ENCODE measurements around the gene SHISA9.

Gene SHISA9

GRCh38 chr16:13014476-13014875 lies 113.1 kb downstream of the SHISA9 start:
- DNase-seq (ENCODE audit: low read depth), result no peak
- TF ChIP-seq, protein P1, sequence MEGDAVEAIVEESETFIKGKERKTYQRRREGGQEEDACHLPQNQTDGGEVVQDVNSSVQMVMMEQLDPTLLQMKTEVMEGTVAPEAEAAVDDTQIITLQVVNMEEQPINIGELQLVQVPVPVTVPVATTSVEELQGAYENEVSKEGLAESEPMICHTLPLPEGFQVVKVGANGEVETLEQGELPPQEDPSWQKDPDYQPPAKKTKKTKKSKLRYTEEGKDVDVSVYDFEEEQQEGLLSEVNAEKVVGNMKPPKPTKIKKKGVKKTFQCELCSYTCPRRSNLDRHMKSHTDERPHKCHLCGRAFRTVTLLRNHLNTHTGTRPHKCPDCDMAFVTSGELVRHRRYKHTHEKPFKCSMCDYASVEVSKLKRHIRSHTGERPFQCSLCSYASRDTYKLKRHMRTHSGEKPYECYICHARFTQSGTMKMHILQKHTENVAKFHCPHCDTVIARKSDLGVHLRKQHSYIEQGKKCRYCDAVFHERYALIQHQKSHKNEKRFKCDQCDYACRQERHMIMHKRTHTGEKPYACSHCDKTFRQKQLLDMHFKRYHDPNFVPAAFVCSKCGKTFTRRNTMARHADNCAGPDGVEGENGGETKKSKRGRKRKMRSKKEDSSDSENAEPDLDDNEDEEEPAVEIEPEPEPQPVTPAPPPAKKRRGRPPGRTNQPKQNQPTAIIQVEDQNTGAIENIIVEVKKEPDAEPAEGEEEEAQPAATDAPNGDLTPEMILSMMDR (IDR thresholded peaks at IDR 0.05; ENCODE audit: control insufficient read depth, insufficient read depth, low read depth, low read length, missing control alignments), result no peak
- no peak overlapping the region for H3K4me3 ChIP-seq (ENCODE audit: control insufficient read depth, low read depth, low read length)

DNA sequence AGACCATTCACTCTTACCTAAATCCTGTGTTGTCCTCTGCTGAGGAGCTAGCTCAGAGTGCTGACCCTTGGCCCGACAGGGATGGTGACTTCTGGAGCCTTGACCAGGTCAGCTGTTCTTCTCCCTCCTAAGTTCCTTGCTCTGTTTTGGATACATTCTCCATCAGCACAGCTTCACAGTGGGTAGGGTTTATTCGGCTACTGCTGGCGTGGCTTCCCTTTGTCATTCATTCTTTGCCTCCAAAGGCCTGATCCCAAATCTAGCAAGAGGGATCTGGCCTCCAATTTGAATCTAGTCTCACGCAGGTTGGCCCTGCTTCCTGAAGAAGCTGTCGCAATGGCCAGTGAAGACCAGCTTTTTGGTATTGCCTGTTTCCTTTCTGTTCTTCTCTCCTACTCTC lies 116.6 kb downstream of the SHISA9 start:
- TF ChIP-seq, protein P1 (IDR thresholded peaks at IDR 0.05; ENCODE audit: control insufficient read depth, insufficient read depth, low read depth, low read length, missing control alignments), result no peak
- DNase-seq (ENCODE audit: low read depth), result no peak
- H3K4me3 ChIP-seq (ENCODE audit: control insufficient read depth, low read depth, low read length), result no peak overlapping the region

- TF ChIP-seq, protein P1 (IDR thresholded peaks at IDR 0.05; ENCODE audit: control insufficient read depth, insufficient read depth, low read depth, low read length, missing control alignments), result no peak
- no peak for DNase-seq (ENCODE audit: low read depth)
- no peak overlapping the region for H3K4me3 ChIP-seq (ENCODE audit: control insufficient read depth, low read depth, low read length)
Measured at GRCh38 chr16:13021996-13022395, 120.6 kb downstream of the SHISA9 start.

- no peak overlapping the region for H3K4me3 ChIP-seq (ENCODE audit: control insufficient read depth, low read depth, low read length)
- TF ChIP-seq, protein P1 (IDR thresholded peaks at IDR 0.05; ENCODE audit: control insufficient read depth, insufficient read depth, low read depth, low read length, missing control alignments), result no peak
- no peak for DNase-seq (ENCODE audit: low read depth)
Measured at GRCh38 chr16:13029786-13030185, 128.4 kb downstream of the SHISA9 start.

DNA sequence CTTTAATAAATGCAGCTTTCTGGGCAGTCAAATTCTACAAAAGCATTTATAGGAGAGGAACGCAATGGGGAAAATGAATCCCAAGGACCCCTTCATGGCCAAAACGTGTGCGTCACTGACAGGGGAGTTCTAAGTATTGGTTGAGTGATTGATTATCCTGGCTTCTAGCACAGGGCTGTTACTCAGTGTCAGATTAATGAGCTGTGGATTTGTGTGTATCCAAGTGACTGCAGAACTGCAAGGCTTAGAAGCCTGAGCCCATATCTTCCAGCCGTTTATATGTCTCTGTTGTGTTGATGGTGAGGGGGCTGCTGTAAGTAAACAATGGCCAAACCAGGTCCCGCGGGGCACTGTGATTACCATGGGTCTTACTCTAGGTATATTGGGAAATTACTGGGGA lies 129.4 kb downstream of the SHISA9 start:
- no peak overlapping the region for H3K4me3 ChIP-seq (ENCODE audit: control insufficient read depth, low read depth, low read length)
- TF ChIP-seq, protein P1 (IDR thresholded peaks at IDR 0.05; ENCODE audit: control insufficient read depth, insufficient read depth, low read depth, low read length, missing control alignments), result no peak
- DNase-seq (ENCODE audit: low read depth), result no peak

DNA sequence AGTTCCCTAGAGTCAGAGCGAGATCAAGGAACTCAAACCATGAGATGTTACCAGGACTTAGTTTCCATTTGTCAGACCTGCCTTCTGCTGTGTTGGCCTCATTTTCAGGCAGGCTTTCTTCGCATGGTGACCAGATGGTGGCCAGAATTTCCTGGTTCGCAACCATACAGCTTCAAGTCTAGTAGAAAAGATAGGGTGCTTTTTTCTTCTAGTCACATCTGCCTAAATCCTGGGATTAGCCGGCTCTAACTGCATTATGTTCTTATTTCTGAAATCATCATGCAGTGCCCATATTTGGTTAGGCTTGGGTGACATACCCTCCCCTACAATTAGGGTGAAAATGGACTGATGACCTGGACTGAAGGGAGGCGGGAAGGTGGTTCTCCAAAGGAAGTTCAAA lies 131.5 kb downstream of the SHISA9 start:
- TF ChIP-seq, protein P1 (IDR thresholded peaks at IDR 0.05; ENCODE audit: control insufficient read depth, insufficient read depth, low read depth, low read length, missing control alignments), result no peak
- no peak overlapping the region for H3K4me3 ChIP-seq (ENCODE audit: control insufficient read depth, low read depth, low read length)
- no peak for DNase-seq (ENCODE audit: low read depth)

GRCh38 chr16:13036600-13036999 lies 135.2 kb downstream of the SHISA9 start:
- DNase-seq (ENCODE audit: low read depth), result no peak
- no peak overlapping the region for H3K4me3 ChIP-seq (ENCODE audit: control insufficient read depth, low read depth, low read length)
- TF ChIP-seq, protein P1 (IDR thresholded peaks at IDR 0.05; ENCODE audit: control insufficient read depth, insufficient read depth, low read depth, low read length, missing control alignments), result no peak

All from AG09309 (cell line).